GM12878 (cell line): ENCODE data around the gene PYGM.

Experiments used
- CHD2 ChIP-seq: IDR thresholded peaks from 2 replicates; pipeline ENCODE4 v1.6.1; 2011; ENCODE audit warnings: low read depth, low read length, improper control_type of control experiment, borderline replicate concordance
- GABPA ChIP-seq: IDR thresholded peaks from 2 replicates; pipeline ENCODE4 v1.6.1; 2014; ENCODE audit warnings: antibody characterized with exemption, low read depth, mild to moderate bottlenecking, inconsistent platforms
- NFIC ChIP-seq: IDR thresholded peaks from 2 replicates; pipeline ENCODE4 v1.6.1; 2012; ENCODE audit warnings: low read depth, mild to moderate bottlenecking, inconsistent platforms, low read length, moderate library complexity
- POLR2A ChIP-seq: IDR thresholded peaks from 2 replicates; pipeline ENCODE4 v1.6.1; 2011; ENCODE audit warnings: low read depth, mild to moderate bottlenecking, low read length
- ZSCAN29 ChIP-seq: fragments of 450-650 bp; IDR thresholded peaks from 2 replicates; pipeline ENCODE4 v1.6.1; 2017; ENCODE audit warnings: mild to moderate bottlenecking, moderate library complexity

GRCh38 chr11:64728757-64729365 is 30.9 kb downstream of the PYGM start:
- TF ChIP-seq POLR2A, result no peak
- TF ChIP-seq ZSCAN29, result no peak
- no peak for TF ChIP-seq NFIC
- TF ChIP-seq CHD2, result no peak
- TF ChIP-seq GABPA, result no peak
